Stimulated activated CD4-positive, alpha-beta T cell treated with anti-CD3 and anti-CD28 coated beads, Interleukin-1b, Interleukin-23, amount 100 ng/mL, for 48 hours (primary cell): Measurements from ENCODE around the gene ZNF57.
A peak's percentile ranks its signal among the peaks of the same experiment; 100 is the strongest.
"Not testable (repeated sequence)": the region's sequence is repeated elsewhere in the genome, so short reads cannot be mapped to it uniquely, and the experiment has no call there.

ENCODE experiments used
- DNase-seq: peaks from one replicate; pipeline ENCODE4 v3.0.0-alpha.2; 2020

The ZNF57 gene

GRCh38 chr19:2900296-2901252, at the start of gene ZNF57:
Gene ZNF57 (plus strand): TSS chr19:2900928. CDS start chr19:2901046, 118 bp downstream.
- peak; percentile 99 for DNase-seq

- DNase-seq, result no peak
Observed at GRCh38 chr19:2852598-2852997, 48.1 kb upstream of the ZNF57 start.

DNA sequence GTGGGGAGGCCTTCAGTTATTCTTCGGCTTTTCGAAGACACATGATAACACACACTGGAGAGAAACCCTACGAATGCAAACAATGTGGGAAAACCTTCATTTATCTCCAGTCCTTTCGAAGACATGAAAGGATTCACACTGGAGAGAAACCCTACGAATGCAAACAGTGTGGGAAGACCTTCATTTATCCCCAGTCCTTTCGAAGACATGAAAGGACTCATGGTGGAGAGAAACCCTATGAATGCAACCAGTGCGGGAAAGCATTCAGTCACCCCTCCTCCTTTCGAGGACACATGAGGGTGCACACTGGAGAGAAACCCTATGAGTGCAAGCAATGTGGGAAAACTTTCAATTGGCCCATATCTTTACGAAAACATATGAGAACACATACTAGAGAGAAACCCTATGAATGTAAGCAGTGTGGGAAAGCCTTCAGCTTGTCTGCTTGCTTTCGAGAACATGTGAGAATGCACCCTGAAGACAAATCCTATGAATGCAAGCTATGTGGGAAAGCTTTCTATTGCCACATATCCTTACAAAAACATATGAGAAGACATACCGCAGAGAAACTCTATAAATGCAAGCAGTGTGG, 47.6 kb upstream of the ZNF57 start:
- no peak for DNase-seq

- DNase-seq, result no peak
Observed at GRCh38 chr19:2854849-2855248, 45.9 kb upstream of the ZNF57 start.

- DNase-seq, result no peak
Observed at GRCh38 chr19:2856457-2857050, 44.2 kb upstream of the ZNF57 start.

DNA sequence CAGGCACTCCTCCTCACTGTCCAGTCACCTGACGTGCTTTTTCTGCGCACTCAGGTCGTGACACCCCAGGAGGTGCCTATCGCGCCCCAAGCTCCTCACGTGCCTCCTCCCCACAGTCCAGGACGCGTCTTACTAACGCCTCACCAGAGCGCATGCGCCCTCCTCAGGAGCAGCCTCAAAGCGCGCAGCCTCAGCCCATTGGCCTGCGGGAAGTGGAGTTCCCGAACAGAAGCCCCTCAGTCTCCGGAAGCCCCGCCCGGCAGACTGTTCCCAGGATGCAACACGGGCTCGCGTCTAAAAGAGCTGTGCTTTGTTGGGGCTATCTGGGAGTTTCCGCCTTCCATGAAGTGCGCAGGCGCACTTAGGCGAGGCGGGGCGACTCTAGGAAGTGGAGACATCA, 41.9 kb upstream of the ZNF57 start:
- DNase-seq, result no peak

GRCh38 chr19:2863816-2864215, 36.9 kb upstream of the ZNF57 start:
- DNase-seq, result no peak

GRCh38 chr19:2865334-2866100, 35.2 kb upstream of the ZNF57 start:
- DNase-seq, result no peak

- DNase-seq, result no peak
Observed at GRCh38 chr19:2866495-2867024, 34.2 kb upstream of the ZNF57 start.

DNA sequence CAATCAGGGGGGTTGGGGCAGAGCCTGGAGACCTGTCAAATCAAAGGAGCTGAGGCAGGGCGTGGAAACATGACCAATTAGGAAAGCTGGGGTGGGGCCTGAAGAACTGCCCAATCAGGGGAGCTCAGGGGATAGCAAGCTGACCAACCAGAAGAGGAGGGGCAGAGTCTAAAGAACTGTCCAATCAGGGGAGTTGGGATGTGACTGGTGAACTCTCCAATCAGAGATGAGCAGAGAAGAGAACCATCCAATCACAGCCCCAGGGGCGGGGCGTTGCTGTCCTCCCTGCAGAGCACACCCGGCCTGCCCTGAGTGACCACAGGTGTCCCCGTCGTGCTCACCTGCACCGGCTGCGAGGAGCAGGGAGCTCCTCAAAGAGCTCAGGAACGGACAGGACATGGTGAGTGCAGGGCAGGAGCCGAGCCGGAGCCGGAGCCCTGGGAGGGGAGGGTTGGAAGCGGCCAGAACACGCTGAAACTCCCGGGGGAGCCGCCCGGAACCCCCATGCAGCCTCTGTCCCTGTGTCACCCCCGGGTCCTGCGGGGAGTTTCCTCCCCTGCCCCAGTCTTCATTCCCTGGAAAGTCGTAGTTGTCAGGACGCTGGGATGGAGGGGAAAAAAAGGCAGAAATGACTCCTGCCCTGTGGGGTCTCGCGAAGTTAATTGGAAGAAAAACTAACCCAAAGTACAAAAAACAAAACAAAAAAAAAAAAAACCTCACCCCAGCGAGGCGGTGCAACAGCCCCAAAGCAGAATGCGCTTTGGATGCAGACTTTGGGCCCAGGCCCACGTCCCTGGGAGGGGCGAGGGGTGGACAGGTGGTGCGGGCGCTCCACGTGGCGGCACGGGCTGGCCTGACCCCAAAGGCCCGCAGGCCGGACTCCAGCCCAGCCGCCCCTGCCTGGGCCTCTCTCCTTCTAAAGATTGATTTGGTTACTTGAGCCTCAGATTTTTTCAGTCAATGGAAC, 33.4 kb upstream of the ZNF57 start, which contains the start of gene ZNF556:
Gene ZNF556 (plus strand): TSS at position 311 of the 967 bp plus-strand sequence. CDS start 87 bp downstream, at position 398.
- DNase-seq, result peak; percentile 19

DNA sequence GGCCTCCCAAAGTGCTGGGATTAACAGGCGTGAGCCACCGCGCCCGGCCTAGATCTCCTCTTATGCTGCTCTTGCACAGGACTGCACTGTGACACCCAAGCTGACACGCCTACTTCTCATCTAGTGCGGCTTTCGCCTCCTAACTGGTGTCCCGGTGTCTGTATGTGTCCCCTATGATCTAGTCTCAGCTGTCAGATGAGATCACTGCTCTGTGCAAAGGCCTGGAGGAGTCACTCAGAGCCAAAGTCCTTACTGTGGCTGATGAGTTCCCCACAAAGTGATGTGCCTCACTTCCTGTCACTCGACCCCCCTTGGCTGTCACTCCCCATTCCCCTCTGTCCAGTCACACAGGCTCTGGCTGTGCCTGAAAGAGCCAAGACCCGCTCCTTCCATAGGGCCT, 31.1 kb upstream of the ZNF57 start:
- no peak for DNase-seq

GRCh38 chr19:2872175-2872574, 28.6 kb upstream of the ZNF57 start:
- DNase-seq, result peak; percentile 23

DNA sequence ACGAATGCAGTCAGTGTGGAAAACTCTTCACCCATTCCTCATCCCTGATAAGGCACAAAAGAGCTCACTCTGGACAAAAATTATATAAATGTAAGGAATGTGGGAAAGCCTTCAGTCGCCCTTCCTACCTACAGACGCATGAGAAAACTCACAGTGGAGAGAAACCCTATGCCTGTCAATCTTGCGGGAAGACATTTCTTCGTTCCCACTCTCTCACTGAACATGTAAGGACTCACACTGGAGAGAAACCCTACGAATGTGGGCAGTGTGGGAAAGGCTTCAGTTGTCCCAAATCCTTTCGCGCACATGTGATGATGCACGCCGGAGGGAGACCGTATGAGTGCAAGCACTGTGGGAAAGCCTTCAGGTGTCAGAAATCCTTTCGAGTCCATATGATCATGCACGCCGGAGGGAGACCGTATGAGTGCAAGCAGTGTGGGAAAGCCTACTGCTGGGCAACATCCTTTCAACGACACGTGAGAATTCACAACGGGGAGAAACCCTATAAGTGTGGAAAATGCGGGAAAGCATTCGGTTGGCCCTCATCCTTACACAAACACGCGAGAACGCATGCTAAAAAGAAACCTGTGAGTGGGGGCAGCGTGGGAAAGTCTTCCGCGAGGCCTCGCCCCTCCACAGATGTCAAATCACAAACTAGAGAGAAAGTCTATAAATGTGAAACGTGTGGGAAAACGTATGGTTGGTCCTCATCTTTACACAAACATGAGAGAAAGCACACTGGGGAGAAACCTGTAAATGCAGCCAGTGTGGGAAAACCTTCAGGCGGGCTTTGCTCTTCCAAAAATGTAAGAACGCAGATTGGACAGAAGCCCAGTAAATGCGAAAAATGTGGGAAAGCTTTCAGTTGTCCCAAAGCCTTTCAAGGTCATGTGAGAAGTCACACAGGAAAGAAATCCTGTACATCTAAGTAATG, 23.1 kb upstream of the ZNF57 start:
- no peak for DNase-seq

- DNase-seq, result no peak
Observed at GRCh38 chr19:2883686-2884439, 16.9 kb upstream of the ZNF57 start.

DNA sequence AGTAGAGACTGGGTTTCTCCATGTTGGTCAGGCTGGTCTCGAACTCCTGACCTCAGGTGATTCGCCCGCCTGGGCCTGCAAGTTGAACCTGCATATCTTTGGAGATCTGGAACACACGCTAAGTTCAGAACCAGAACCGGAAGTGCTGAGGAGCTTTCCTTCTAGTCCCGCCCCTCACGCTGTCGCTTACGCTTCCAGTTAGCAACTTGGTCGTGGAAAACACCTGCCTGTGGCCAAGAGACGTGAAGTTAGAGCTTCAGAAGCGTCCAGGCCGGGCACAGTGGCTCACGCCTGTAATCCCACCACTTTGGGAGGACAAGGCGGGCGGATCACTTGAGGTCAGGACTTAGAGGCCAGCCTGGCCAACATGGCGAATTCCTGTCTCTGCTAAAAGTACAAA, 15.0 kb upstream of the ZNF57 start:
- DNase-seq, result no peak

DNA sequence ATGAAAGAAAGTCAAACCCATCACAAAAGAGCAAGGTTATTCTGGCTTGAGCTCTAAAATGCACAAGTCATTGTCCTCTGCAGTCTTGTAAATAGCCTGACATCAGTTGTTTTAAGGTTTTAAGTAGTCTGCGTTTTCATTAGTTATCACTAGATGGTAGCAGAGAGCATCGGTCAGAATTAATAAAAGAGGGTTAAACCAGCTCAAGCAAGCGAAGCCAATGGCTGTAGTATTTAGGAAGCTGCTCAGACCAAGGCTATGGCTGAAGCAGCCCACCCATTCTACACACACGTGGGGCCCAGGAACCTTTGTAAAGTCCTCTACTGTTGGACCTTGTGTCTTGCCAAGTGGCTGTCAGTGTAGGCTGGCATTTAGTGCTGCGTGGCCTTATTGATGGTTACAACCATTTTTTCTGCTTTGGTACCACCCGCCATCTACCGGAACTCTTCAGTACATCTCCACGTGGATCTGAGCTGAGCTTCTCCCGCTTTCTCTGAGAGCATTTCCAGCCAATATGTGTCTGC, 13.3 kb upstream of the ZNF57 start:
- no peak for DNase-seq

DNA sequence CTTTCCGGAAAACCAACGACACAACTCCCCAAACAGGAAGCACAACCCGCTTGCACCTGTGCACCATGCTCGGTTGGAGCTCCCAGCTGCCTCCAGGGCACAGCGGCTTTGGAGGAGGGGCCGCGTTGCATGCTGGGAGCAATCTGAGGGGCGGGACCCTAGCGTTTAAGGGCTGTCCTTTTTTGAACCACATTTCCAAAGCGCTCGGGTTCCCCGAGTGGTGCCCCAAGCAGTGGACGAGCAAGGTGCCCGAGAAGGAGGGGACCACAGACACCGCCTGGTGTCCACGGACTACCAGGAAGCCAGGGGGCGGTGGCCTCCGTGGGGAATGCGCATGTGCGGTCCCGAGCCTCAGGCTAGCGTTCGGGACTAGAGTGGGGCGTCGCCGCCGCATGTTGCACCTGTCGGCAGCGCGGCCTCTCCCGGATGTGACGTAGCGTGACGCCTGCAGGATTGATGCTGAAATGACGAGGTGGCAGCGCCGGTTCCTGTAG, 11.9 kb upstream of the ZNF57 start:
- DNase-seq, result peak; percentile 75

DNA sequence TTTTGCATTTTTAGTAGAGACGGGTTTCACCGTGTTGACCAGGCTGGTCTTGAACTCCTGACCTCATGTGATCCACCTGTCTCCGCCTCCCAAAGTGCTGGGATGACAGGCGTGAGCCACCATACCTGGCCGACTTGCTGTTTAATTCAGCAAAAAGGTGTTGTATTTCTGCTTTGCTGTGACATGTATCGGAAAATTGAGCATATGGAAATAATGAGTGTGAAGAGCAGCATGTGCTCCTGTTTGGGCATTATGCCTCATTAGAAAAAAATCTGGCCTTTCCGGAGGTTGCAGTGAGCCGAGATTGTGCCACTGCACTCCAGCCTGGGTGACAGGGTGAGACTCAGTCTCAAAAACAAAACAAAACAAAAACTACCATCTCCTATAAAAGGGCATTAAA, 10.2 kb upstream of the ZNF57 start:
- not testable (repeated sequence) for DNase-seq

GRCh38 chr19:2896694-2897093, 4.0 kb upstream of the ZNF57 start:
- DNase-seq, result no peak
